ENCODE results near the gene LHX5. TPM values are rescaled to one million over a fixed set of nuclear protein-coding genes. Genes with fewer than 3 reads are reported as not detected.

Gene LHX5
- total RNA-seq, 2 donors from 2014 or later, result 0.18 TPM; not detected in 1

GRCh38 chr12:113437729-113438100 lies 34.0 kb downstream of the LHX5 start:
- peaks cover 47% of the 10 kb centered on the region for H3K27me3 ChIP-seq (ENCODE audit: control insufficient read depth, insufficient read depth, low read length, poor library complexity, severe bottlenecking)
- Mint-ChIP-seq H3K36me3 (ENCODE audit: low read depth) (no peaks in the 10 kb centered on the region), H3K4me1 (peaks cover 22% of the 10 kb centered on the region), H3K4me3 (no peak overlapping the region), H3K9me3 (no peaks in the 10 kb centered on the region), H3K27me3 (ENCODE audit: insufficient read depth) (peaks cover 29% of the 10 kb centered on the region), H3K27ac (no peak overlapping the region)
- DNase-seq, result no peak
- H3K4me1 ChIP-seq (ENCODE audit: control insufficient read depth, insufficient read depth, low read length), result peaks cover 4% of the 10 kb centered on the region
- H3K27ac ChIP-seq (ENCODE audit: low read depth, low read length), result no peak overlapping the region
- no peak overlapping the region for H3K4me3 ChIP-seq (ENCODE audit: low read length)
- no peak for TF ChIP-seq CTCF (conservative IDR thresholded peaks at IDR 0.05)
- H3K9ac ChIP-seq (ENCODE audit: extremely low read depth, low read length, poor library complexity, severe bottlenecking), result no peak overlapping the region
- no peaks in the 10 kb centered on the region for H3K36me3 ChIP-seq (ENCODE audit: control insufficient read depth, insufficient read depth, low read length)
- no peaks in the 10 kb centered on the region for H3K9me3 ChIP-seq (ENCODE audit: control insufficient read depth, low read length)
- WGBS, 2 experiments (ENCODE audit: insufficient coverage in 1 of 2, insufficient read length in 1 of 2), result 41 to 78% methylated on average over 4 to 9 of the region's 9 CpGs

- DNase-seq, result no peak
- 87 to 88% methylated on average over 3 to 6 of the region's 6 CpGs for WGBS, 2 experiments (ENCODE audit: insufficient coverage in 1 of 2, insufficient read length in 1 of 2)
- peaks cover 24% of the 10 kb centered on the region for H3K27me3 Mint-ChIP-seq (ENCODE audit: insufficient read depth)
- H3K9me3 Mint-ChIP-seq, result no peaks in the 10 kb centered on the region
- H3K9me3 ChIP-seq (ENCODE audit: control insufficient read depth, low read length), result no peaks in the 10 kb centered on the region
- H3K4me3 Mint-ChIP-seq, result no peak overlapping the region
- no peak overlapping the region for H3K4me3 ChIP-seq (ENCODE audit: low read length)
- H3K36me3 Mint-ChIP-seq (ENCODE audit: low read depth), result no peaks in the 10 kb centered on the region
- no peak overlapping the region for H3K9ac ChIP-seq (ENCODE audit: extremely low read depth, low read length, poor library complexity, severe bottlenecking)
- peaks cover 41% of the 10 kb centered on the region for H3K27me3 ChIP-seq (ENCODE audit: control insufficient read depth, insufficient read depth, low read length, poor library complexity, severe bottlenecking)
- no peak overlapping the region for H3K27ac ChIP-seq (ENCODE audit: low read depth, low read length)
- no peak overlapping the region for H3K27ac Mint-ChIP-seq
- H3K4me1 ChIP-seq (ENCODE audit: control insufficient read depth, insufficient read depth, low read length), result peaks cover 4% of the 10 kb centered on the region
- H3K36me3 ChIP-seq (ENCODE audit: control insufficient read depth, insufficient read depth, low read length), result no peaks in the 10 kb centered on the region
- H3K4me1 Mint-ChIP-seq, result peaks cover 22% of the 10 kb centered on the region
- TF ChIP-seq CTCF (conservative IDR thresholded peaks at IDR 0.05), result no peak
These were observed 34.5 kb downstream of the LHX5 start for GRCh38 chr12:113436993-113437728.

- Mint-ChIP-seq H3K9me3 (no peaks in the 10 kb centered on the region), H3K36me3 (ENCODE audit: low read depth) (no peaks in the 10 kb centered on the region), H3K27ac (no peak overlapping the region), H3K4me1 (peaks cover 17% of the 10 kb centered on the region), H3K4me3 (no peak overlapping the region), H3K27me3 (ENCODE audit: insufficient read depth) (peaks cover 18% of the 10 kb centered on the region)
- TF ChIP-seq CTCF (conservative IDR thresholded peaks at IDR 0.05), result no peak
- H3K27me3 ChIP-seq (ENCODE audit: control insufficient read depth, insufficient read depth, low read length, poor library complexity, severe bottlenecking), result peaks cover 35% of the 10 kb centered on the region
- peaks cover 2% of the 10 kb centered on the region for H3K4me1 ChIP-seq (ENCODE audit: control insufficient read depth, insufficient read depth, low read length)
- H3K27ac ChIP-seq (ENCODE audit: low read depth, low read length), result no peak overlapping the region
- H3K4me3 ChIP-seq (ENCODE audit: low read length), result no peak overlapping the region
- WGBS, 2 experiments (ENCODE audit: insufficient coverage in 1 of 2, insufficient read length in 1 of 2), result 89 to 94% methylated on average over 5 to 6 of the region's 6 CpGs
- H3K36me3 ChIP-seq (ENCODE audit: control insufficient read depth, insufficient read depth, low read length), result no peaks in the 10 kb centered on the region
- H3K9ac ChIP-seq (ENCODE audit: extremely low read depth, low read length, poor library complexity, severe bottlenecking), result no peak overlapping the region
- H3K9me3 ChIP-seq (ENCODE audit: control insufficient read depth, low read length), result no peaks in the 10 kb centered on the region
- DNase-seq, result no peak
These were observed 35.1 kb downstream of the LHX5 start for GRCh38 chr12:113436586-113436985.

Measured in endodermal cell (in vitro differentiated cells).